Body of pancreas (tissue), 4 donors: Measurements from ENCODE around the gene BROX. TPM values are rescaled to one million over a fixed set of nuclear protein-coding genes. Genes with fewer than 3 reads are reported as not detected.

Experiments used
- ATAC-seq: fragments of 150-250 bp; one replicate; pipeline ENCODE4 v1.9.1; 2016
- DNase-seq, 4 donors: peaks; one replicate each; pipeline ENCODE4 v3.0.0-alpha.2; 2019
- H3K27ac ChIP-seq, 4 donors: fragments of 200-600 bp; sonication (generic); 1 replicate in 3 of 4; 2 replicates in 1 of 4; pipeline versions ENCODE4 v1.5.1 to v1.6.1; 2016 to 2019; ENCODE audit warnings: mild to moderate bottlenecking in 1 of 4, mixed read lengths in 1 of 4, moderate library complexity in 1 of 4
- H3K27me3 ChIP-seq, 2 donors: fragments of 200-600 bp; sonication (generic); one replicate each; pipeline ENCODE4 v1.6.0; 2016; ENCODE audit warnings: mild to moderate bottlenecking in 1 of 2
- H3K36me3 ChIP-seq, 2 donors: fragments of 200-600 bp; sonication (generic); replicated peaks in 1 of 2; 2 replicates each; pipeline ENCODE4 v1.5.1; 2016; ENCODE audit warnings: low read depth in 2 of 2; ENCODE audit not compliant: insufficient read depth in 1 of 2
- H3K4me1 ChIP-seq: fragments of 200-600 bp; sonication (generic); one replicate; pipeline ENCODE4 v1.6.0; 2016
- H3K4me3 ChIP-seq, 2 donors: fragments of 200-600 bp; sonication (generic); 1 replicate in 1 of 2; 2 replicates in 1 of 2; pipeline ENCODE4 v1.5.1; 2016 to 2019
- H3K9me3 ChIP-seq, 3 donors: fragments of 200-600 bp; sonication (generic); 1 replicate in 2 of 3; 2 replicates in 1 of 3; pipeline ENCODE4 v1.5.1; 2016
- POLR2A ChIP-seq, 3 donors: fragments of 450-650 bp; IDR thresholded peaks; one replicate each; pipeline ENCODE4 v1.6.1; 2016; ENCODE audit warnings: antibody characterized with exemption in 3 of 3, mild to moderate bottlenecking in 2 of 3
- WGBS, 2 donors: methylation state at CpG; one replicate each; pipeline ENCODE4 v1.1.5; 2017; 5-methylcytosine and 5-hydroxymethylcytosine counted together
- intact Hi-C: fragments of 100-400 bp; cut with DNase I; formaldehyde crosslinking; loops from one replicate; pipeline ENCODE4 v1.15.1; 2023
- total RNA-seq, 2 donors: library from RNA; depleted of rRNA; stranded (reverse); fragments of >200 nt; gene quantifications; one replicate each; pipeline ENCODE4 v1.1.0, GENCODE V29; 2016
- TF ChIP-seq, protein P1 (sequence below), 7 experiments: fragments of 450-650 bp in 4 of 7; fragments of 200-600 bp in 3 of 7; sonication (generic) in 3 of 7; IDR thresholded peaks; one replicate each; pipeline ENCODE4 v1.5.1; 2016 to 2019; ENCODE audit warnings: antibody characterized with exemption in 7 of 7

Gene BROX
- total RNA-seq, 2 donors from 2014 or later, result 12.5 to 18.2 TPM

DNA sequence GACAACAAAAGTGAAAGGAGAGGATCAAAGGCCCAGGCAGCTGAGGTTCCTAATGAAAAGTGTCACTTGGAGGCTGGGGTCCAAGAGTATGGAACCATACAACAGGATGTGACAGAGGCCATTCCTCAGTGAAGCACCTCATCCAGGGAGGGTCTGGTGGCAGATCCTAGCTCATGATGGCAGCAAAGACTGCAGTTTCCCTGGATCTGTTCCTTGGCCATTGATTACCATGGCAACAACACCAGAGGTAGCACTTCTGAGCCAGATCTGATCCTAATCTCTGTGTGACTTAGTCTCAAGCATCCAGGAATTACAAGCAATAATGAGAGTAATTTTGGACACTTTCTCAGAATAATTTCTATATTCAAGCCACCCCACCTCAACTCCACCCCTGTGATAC is 37.6 kb downstream of the BROX start:
- no peak overlapping the region for H3K4me3 ChIP-seq
- no peaks in the 10 kb centered on the region for H3K27me3 ChIP-seq
- DNase-seq (no peak), ATAC-seq (no peak)
- TF ChIP-seq, protein P1, sequence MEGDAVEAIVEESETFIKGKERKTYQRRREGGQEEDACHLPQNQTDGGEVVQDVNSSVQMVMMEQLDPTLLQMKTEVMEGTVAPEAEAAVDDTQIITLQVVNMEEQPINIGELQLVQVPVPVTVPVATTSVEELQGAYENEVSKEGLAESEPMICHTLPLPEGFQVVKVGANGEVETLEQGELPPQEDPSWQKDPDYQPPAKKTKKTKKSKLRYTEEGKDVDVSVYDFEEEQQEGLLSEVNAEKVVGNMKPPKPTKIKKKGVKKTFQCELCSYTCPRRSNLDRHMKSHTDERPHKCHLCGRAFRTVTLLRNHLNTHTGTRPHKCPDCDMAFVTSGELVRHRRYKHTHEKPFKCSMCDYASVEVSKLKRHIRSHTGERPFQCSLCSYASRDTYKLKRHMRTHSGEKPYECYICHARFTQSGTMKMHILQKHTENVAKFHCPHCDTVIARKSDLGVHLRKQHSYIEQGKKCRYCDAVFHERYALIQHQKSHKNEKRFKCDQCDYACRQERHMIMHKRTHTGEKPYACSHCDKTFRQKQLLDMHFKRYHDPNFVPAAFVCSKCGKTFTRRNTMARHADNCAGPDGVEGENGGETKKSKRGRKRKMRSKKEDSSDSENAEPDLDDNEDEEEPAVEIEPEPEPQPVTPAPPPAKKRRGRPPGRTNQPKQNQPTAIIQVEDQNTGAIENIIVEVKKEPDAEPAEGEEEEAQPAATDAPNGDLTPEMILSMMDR (IDR thresholded peaks at IDR 0.05), result no peak
- no peak for TF ChIP-seq POLR2A (IDR thresholded peaks at IDR 0.05)
- no peaks in the 10 kb centered on the region for H3K9me3 ChIP-seq
- H3K36me3 ChIP-seq, result no peaks in the 10 kb centered on the region
- no peaks in the 10 kb centered on the region for H3K4me1 ChIP-seq
- intact Hi-C loops, result no loop called here
- H3K27ac ChIP-seq, result no peak overlapping the region

DNA sequence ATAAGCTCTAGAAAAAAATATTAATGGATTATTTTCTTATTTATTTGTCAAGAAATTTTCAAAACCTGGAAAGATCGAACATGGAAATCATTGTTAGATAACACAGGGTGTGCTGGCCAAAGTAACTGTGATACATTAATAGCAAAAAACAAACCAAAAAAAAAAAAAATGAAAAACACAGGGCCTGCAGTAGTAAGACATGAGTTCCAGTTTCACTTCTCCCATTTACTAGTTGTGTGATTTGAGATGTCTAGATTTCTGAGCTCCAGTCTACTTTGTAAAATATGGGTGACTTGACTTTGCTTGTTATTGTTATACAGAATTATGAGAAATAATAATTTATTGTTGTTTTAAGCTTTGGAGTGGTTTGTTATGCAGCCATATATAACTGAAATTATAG is 38.3 kb downstream of the BROX start:
- ATAC-seq, result no peak
- no peaks in the 10 kb centered on the region for H3K4me1 ChIP-seq
- no peak for TF ChIP-seq POLR2A (IDR thresholded peaks at IDR 0.05)
- TF ChIP-seq, protein P1 (IDR thresholded peaks at IDR 0.05), result no peak
- no peaks in the 10 kb centered on the region for H3K27me3 ChIP-seq
- intact Hi-C loops, result no loop called here
- H3K9me3 ChIP-seq, result no peaks in the 10 kb centered on the region
- no peaks in the 10 kb centered on the region for H3K36me3 ChIP-seq
- DNase-seq, result no peak
- H3K27ac ChIP-seq, result no peak overlapping the region
- no peak overlapping the region for H3K4me3 ChIP-seq
- WGBS, 2 donors, result 44 to 48% methylated on average over 1 of the region's 1 CpG

DNA sequence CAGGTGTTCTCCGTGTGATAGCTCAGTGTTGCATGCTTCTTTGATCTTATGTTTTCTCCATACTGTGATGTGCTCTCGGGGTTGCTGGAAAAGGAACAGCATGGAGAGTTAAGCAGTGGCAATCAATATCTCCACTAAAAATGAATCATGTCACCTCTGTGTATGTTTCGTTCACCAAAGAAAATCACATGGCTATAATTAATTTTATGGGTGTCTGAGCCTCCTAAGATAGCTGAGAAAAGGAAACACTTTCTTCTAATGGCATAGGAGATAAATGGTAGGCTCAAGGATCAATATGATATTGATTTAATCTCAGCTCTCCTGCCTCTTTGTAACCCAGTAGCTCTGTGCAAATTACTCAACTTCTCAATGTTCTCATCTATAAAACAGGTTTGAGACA is 38.9 kb downstream of the BROX start:
- Histone ChIP-seq H3K27me3 (no peaks in the 10 kb centered on the region), H3K27ac (no peak overlapping the region), H3K9me3 (no peaks in the 10 kb centered on the region), H3K4me3 (no peak overlapping the region), H3K4me1 (no peaks in the 10 kb centered on the region), H3K36me3 (no peaks in the 10 kb centered on the region)
- ATAC-seq (no peak), DNase-seq (no peak)
- 49 to 56% methylated on average over 3 of the region's 3 CpGs for WGBS, 2 donors
- intact Hi-C loops, result no loop called here
- TF ChIP-seq, protein P1 (IDR thresholded peaks at IDR 0.05), result no peak
- no peak for TF ChIP-seq POLR2A (IDR thresholded peaks at IDR 0.05)

DNA sequence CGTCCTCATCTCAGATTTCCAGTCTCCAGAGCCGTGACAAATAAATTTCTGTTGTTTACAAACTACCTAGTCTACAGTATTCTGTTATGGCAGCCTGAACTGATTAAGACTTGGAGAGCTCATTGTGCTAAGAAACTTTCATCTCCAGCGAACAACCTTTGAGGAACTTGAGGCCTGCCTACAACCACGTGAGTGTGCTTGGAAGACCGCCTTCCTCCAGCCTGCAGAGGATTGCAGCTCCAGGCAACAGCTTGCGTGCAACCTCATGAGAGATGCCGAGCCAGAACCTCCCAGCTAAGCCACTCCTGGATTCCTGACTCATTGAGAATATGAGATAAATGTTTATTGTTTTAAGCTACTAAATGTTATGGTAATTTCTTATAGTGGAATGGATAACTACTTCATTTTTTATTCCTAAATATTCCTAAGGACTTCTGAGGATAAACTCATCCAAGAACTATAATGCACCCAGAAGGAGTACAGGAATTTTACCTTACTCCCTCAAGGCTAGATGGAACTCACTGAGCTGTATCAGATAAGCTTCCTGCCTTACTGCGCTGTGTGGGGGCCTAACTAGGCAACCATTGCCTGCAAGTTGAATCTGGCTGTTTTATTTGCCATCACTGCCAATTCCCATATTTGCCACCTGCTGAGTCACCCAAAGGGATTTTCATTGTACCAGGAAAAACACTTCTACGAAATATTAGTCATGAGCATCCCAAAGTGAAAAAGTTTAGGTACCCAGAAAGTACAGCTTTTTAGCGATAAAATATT is 42.2 kb downstream of the BROX start:
- DNase-seq, result peak in 3 of 4 donors; percentile 21 to 59 (median 24)
- 80 to 83% methylated on average over 10 of the region's 10 CpGs for WGBS, 2 donors
- no peak for TF ChIP-seq POLR2A (IDR thresholded peaks at IDR 0.05)
- TF ChIP-seq, protein P1 (IDR thresholded peaks at IDR 0.05), result no peak
- Histone ChIP-seq H3K36me3 (no peaks in the 10 kb centered on the region), H3K4me3 (no peak overlapping the region), H3K27ac (no peak overlapping the region), H3K27me3 (no peaks in the 10 kb centered on the region), H3K4me1 (no peaks in the 10 kb centered on the region), H3K9me3 (no peaks in the 10 kb centered on the region)
- ATAC-seq, result no peak
- intact Hi-C loops, result no loop called here
